CD1c-positive myeloid dendritic cell (primary cell): Measurements from ENCODE around the gene PRR5L.
"Not testable (repeated sequence)": the region's sequence is repeated elsewhere in the genome, so short reads cannot be mapped to it uniquely, and the experiment has no call there.

Experiments
- DNase-seq: peaks from one replicate; pipeline ENCODE4 v3.0.0-alpha.2; 2016; ENCODE audit errors: extremely low spot score

PRR5L gene

GRCh38 chr11:36280531-36280930 lies 15.6 kb upstream of the PRR5L start:
- no peak for DNase-seq

- DNase-seq: no peak
These were observed 14.2 kb upstream of the PRR5L start for GRCh38 chr11:36281850-36282249.

- DNase-seq: no peak
These were observed 13.2 kb upstream of the PRR5L start for GRCh38 chr11:36282926-36283325.

DNA sequence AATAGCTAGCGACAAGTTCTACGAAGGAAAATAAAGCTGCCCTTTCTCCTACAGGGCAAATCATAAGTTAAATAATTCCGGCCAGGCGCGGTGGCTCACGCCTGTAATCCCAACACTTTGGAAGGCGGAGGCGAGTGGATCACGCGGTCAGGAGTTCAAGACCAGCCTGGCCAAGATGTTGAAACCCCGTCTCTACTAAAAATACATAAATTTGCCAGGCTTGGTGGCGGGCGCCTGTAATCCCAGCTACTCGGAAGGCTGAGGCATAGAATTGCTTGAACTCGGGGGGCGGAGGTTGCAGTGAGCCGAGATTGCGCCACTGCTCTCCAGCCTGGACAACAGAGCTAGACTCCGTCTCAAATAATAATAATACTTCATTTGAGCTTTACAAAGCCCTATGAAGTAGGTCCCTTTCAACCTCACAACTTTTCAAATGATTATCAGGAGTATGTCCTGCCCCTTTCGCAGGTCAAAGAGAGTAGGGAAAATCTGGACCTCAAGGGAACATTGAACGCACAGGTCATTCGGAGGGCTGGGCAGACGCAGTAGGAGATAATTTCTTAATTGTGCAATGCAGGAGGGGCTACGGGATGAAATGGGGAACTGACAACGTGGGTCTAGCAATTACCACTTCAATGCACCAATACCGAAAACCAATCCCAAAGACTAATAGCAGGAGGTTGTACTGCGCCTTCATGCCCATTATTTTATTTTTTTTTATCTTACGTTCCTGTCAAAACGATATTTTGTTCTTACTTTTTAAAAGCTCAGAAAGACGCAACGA lies 7.5 kb upstream of the PRR5L start:
- DNase-seq: peak; percentile 73

DNA sequence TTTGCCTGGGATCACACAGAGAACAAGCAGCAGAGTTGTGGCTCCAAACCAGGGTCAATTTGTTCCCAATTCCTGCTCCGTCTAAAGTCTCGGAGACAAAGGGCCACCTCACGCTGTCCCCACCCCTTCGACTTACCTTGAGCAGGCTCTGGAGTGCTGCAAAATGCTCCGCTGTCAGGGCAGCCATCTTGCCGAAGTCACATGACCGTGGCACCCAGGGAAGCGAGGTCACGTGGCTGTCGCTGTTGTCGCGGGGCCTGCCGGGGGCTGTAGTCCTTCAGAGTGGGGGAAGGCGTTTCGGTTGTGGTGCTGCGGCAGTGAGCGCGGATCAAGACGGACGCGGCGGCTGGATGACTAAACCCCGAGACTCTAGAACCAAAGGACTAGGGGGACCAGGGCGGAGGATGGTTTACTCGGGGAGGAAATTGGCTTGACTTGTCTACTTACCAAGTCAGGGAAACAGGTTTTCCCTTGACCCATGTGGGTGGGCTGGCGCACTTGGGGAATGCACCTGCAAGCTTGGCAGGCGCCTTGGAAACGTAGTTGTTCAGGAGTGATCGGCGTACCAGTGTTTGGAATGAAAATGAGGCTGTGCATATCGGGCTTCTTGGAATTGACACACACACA lies 6.7 kb upstream of the PRR5L start, which contains the start of gene COMMD9:
TSS of gene COMMD9 (minus strand) at position 199 of the 627 bp plus-strand sequence. CDS start at position 187, 12 bp downstream.
- DNase-seq: peak; percentile 96

DNA sequence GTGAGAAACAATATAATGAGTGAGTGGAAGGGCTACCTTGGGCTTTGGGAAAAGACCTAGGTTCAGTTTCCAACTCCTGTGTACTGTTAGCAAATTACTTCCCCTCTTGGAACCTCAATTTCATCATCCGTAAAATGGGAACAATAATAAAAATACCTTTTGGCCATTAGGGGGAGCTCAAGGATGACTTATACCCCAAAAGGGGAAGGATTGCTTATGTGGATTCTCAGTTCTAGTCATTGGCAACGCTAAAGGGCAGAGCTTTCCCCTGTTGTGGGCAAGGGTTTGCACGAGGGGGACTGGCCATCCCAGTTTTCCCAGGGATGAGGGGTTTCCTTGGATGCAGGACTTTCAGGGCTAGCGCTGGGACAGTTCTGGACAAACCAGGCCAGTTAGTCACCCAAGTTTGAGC lies 3.8 kb upstream of the PRR5L start:
- peak; percentile 89 for DNase-seq

GRCh38 chr11:36296884-36297543 lies 926 bp downstream of the PRR5L start:
- DNase-seq: peak; percentile 13

DNA sequence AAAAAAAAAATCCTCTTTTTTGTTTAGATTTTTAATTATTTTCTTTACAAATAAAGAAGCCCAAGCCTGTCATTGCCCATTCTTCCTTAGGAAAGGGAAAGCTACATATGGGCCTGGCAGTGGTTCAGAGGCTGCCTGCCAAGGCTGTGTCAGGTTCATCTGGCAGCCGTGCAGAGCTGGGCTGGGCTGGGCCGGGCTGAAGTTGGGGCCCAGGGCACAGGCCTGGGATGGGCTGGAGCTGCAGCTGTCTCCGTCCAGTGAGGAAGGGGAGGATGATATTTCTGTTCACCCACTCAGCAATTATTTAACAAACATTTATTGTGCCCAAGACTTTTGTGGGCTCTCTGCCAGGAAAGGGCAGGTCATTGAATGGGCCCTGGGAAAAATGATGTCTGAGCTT lies 4.6 kb downstream of the PRR5L start:
- no peak for DNase-seq

DNA sequence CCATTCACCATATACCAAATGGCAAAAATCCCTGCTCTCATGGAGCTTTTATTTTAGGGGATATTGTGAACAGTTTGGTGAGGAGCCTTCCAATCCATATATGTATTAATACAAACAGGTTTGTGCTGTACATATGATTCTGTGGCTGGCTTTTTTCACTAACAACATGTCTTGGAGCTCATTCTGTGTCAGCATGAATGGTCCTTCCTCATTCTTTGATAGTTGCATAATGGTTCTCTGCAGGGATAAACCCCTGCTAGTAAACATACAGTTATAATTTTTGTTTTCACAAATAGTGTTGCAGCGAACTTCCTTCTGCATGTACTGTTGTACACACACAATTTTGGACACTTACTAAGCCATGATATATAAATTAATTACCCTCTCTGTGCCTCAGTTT lies 8.3 kb downstream of the PRR5L start:
- peak; percentile 51 for DNase-seq

- no peak for DNase-seq
These were observed 9.0 kb downstream of the PRR5L start for GRCh38 chr11:36305047-36305446.

DNA sequence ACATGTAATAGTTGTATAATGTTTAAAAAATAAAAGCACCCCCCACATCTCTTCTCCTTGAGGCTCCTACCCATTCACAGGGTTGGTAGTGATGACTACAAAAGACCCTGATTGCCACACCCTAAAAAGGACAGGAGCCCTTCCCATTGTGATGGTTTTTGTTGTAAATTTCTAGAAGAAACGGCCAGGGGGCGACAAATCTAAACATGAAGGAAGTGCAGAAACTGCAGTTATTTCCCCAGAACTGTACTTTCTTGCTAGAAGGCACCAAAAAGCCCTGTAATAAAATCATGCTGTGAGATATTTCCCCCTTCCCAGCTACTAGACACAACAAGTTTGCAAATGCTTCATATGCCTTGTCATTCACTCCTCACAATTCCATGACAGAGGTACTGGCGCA lies 10.8 kb downstream of the PRR5L start:
- peak; percentile 66 for DNase-seq

DNA sequence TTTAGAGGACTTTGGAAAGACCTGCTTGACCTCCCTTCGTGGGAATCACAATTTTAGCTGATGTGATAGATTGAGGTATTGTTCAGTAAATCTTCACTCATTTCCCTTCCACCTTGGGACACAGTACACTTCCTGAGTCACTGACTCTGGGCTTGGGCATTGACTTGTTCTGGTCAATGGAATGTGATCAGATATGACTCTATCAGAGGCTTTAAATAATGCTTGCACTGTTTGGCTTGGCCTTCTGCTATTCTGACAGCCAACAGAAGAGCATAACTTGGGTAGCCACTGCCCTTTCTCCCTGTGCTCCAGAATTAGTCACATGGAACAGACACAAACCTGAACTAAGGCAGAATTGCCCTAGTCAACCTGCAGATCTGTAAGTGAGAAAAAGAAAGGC lies 12.5 kb downstream of the PRR5L start:
- no peak for DNase-seq

- DNase-seq: no peak
These were observed 13.7 kb downstream of the PRR5L start for GRCh38 chr11:36309779-36310178.

- no peak for DNase-seq
These were observed 16.0 kb downstream of the PRR5L start for GRCh38 chr11:36311926-36312595.

GRCh38 chr11:36312611-36313472 lies 16.8 kb downstream of the PRR5L start:
- DNase-seq: no peak

DNA sequence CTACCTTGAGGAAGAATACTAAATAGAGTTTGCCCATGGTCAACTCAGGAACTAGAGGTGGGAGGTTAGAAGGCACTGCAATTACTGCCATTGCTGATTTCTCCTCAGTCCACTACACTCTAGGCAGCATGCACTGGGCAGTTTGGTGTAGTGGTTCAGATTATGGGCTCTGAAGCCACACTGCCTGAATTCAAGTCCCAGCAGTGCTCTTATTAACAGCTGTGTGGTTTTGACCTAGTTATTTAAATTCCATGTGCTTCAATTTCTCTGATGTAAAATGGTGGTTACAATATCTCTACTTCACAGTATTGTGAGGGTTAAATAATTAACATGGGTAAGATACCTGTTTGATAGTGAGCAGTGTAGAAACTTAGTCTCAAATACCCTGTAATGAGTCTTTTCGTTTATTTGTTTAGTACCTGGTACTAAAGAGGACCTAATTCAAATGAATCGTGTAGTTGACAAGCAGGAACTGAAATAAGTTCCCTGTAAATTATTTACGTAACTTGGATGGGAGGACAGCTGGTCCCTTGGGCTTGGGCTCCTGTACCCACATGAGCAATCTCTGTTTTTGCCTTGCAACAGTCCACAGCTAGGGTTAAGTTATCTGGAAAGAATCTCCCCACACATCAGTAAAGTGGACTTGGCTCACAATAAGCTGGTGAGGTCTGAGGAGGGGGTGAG lies 17.8 kb downstream of the PRR5L start:
- DNase-seq: peak; percentile 23

DNA sequence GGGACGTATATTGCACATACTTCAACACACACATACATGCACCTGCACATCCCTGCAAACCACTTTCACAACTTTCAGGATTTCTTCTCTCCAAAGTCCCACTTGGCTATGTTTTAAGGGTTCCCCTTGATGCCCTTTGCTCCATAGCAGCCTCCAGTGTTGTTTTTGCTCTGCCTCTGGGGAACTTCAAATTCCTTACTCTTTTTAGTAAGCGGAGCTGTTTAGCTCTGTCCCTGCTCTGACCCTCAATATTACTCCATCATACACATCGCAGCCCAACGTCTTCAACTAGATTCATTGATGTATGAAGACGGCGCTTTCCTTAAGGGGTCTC lies 18.3 kb downstream of the PRR5L start:
- no peak for DNase-seq

- no peak for DNase-seq
These were observed 20.0 kb downstream of the PRR5L start for GRCh38 chr11:36316049-36316448.

- DNase-seq: no peak
These were observed 21.9 kb downstream of the PRR5L start for GRCh38 chr11:36317992-36318391.

DNA sequence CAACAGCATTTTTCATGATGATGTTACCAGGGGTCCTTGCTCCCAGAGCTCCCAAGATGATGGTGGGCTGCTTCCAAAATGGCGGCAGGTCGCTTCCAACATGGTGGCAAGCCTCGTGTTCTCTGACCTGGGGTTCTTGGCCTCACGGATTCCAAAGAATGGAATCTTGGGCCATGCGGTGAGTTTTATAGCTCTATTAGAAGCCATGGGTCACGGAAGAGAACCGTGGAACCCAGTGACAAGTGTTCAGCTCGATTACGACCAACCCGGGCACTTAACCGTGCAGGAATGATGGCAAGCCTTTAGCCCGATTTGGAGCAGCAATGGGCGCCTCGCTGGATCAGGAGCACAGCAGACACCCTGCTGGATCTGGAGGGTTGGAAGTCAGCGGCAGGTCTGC lies 28.9 kb downstream of the PRR5L start:
- DNase-seq: not testable (repeated sequence)

DNA sequence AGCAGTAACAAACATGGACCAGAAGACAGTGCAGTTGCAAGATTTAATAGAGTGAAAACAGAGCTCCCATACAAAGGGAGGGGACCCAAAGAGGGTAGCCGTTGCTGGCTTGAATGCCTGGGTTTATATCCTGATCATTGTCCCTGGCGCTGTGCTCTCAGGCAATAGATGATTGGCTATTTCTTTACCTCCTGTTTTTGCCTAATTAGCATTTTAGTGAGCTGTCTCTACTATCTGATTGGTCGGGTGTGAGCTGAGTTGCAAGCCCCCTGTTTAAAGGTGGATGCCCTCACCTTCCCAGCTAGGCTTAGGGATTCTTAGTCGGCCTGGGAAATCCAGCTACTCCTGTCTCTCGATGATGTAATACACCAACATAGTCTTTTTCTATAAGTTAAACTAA lies 29.3 kb downstream of the PRR5L start:
- DNase-seq: not testable (repeated sequence)
